Astrocyte (in vitro differentiated cells and primary cell): Measurements from ENCODE around the gene PADI3.

Experiments used
- CTCF ChIP-seq: IDR thresholded peaks from 2 replicates; pipeline ENCODE4 v1.5.1; 2011; ENCODE audit warnings: low read depth, mild to moderate bottlenecking, inconsistent platforms, low read length, moderate library complexity; ENCODE audit not compliant: insufficient read depth
- EZH2 ChIP-seq: IDR thresholded peaks from 2 replicates; pipeline ENCODE4 v1.6.1; 2012; ENCODE audit warnings: mild to moderate bottlenecking, low read length, inconsistent platforms; ENCODE audit not compliant: insufficient read depth

- no peak for TF ChIP-seq EZH2
- TF ChIP-seq CTCF = no peak
Measured at GRCh38 chr1:17217607-17218006, 31.3 kb upstream of the PADI3 start.
